Measurements from ENCODE around the gene SPOCK2. TPM values are rescaled to one million over a fixed set of nuclear protein-coding genes. Genes with fewer than 3 reads are reported as not detected.

SPOCK2 gene
- total RNA-seq, 1 donor from 2014 or later = 63.7 TPM

GRCh38 chr10:72099600-72099921 lies 11.2 kb upstream of the SPOCK2 start:
- H3K4me3 ChIP-seq (ENCODE audit: low read depth, low read length) = no peak overlapping the region
- DNase-seq (ENCODE audit: low read depth) = no peak
- TF ChIP-seq, protein P1, sequence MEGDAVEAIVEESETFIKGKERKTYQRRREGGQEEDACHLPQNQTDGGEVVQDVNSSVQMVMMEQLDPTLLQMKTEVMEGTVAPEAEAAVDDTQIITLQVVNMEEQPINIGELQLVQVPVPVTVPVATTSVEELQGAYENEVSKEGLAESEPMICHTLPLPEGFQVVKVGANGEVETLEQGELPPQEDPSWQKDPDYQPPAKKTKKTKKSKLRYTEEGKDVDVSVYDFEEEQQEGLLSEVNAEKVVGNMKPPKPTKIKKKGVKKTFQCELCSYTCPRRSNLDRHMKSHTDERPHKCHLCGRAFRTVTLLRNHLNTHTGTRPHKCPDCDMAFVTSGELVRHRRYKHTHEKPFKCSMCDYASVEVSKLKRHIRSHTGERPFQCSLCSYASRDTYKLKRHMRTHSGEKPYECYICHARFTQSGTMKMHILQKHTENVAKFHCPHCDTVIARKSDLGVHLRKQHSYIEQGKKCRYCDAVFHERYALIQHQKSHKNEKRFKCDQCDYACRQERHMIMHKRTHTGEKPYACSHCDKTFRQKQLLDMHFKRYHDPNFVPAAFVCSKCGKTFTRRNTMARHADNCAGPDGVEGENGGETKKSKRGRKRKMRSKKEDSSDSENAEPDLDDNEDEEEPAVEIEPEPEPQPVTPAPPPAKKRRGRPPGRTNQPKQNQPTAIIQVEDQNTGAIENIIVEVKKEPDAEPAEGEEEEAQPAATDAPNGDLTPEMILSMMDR (conservative IDR thresholded peaks at IDR 0.05; ENCODE audit: low read depth, low read length) = no peak

GRCh38 chr10:72098836-72099599 lies 10.7 kb upstream of the SPOCK2 start:
- TF ChIP-seq, protein P1 (conservative IDR thresholded peaks at IDR 0.05; ENCODE audit: low read depth, low read length) = no peak
- H3K4me3 ChIP-seq (ENCODE audit: low read depth, low read length) = no peak overlapping the region
- no peak for DNase-seq (ENCODE audit: low read depth)

- TF ChIP-seq, protein P1 (conservative IDR thresholded peaks at IDR 0.05; ENCODE audit: low read depth, low read length) = no peak
- DNase-seq (ENCODE audit: low read depth) = no peak
- H3K4me3 ChIP-seq (ENCODE audit: low read depth, low read length) = no peak overlapping the region
Measured at GRCh38 chr10:72098301-72098835, 10.0 kb upstream of the SPOCK2 start.

GRCh38 chr10:72097448-72098300 lies 9.3 kb upstream of the SPOCK2 start:
- TF ChIP-seq, protein P1 (conservative IDR thresholded peaks at IDR 0.05; ENCODE audit: low read depth, low read length) = no peak
- H3K4me3 ChIP-seq (ENCODE audit: low read depth, low read length) = no peak overlapping the region
- no peak for DNase-seq (ENCODE audit: low read depth)

GRCh38 chr10:72096115-72097000 lies 8.0 kb upstream of the SPOCK2 start:
- TF ChIP-seq, protein P1 (conservative IDR thresholded peaks at IDR 0.05; ENCODE audit: low read depth, low read length) = peak; percentile 3
- H3K4me3 ChIP-seq (ENCODE audit: low read depth, low read length) = no peak overlapping the region
- DNase-seq (ENCODE audit: low read depth) = no peak

- TF ChIP-seq, protein P1 (conservative IDR thresholded peaks at IDR 0.05; ENCODE audit: low read depth, low read length) = no peak
- DNase-seq (ENCODE audit: low read depth) = no peak
- H3K4me3 ChIP-seq (ENCODE audit: low read depth, low read length) = no peak overlapping the region
Measured at GRCh38 chr10:72095195-72095594, 6.8 kb upstream of the SPOCK2 start.
